ENCODE data around the gene A2M. TPM values are rescaled to one million over a fixed set of nuclear protein-coding genes. Genes with fewer than 3 reads are reported as not detected.

The A2M gene
- total RNA-seq, 1 donor from 2014 or later = not detected

- ChIA-PET POLR2A (interaction anchor here (1.5 kb wide), 1 partner anchor 90 kb away, joined by 6 read pairs; the partner anchor contains the start of gene M6PR), CTCF (interaction anchor here (0.6 to 2.9 kb wide), 19 partner anchors 8 to 506 kb away, joined by 3 to 20 read pairs (median 4); partner anchors contain the start of gene M6PR)
- Mint-ChIP-seq H3K27ac (no peak overlapping the region), H3K9me3 (no peaks in the 10 kb centered on the region), H3K4me1 (no peaks in the 10 kb centered on the region), H3K4me3 (no peak overlapping the region), H3K27me3 (peaks cover 2% of the 10 kb centered on the region), H3K36me3 (ENCODE audit: low read depth) (no peaks in the 10 kb centered on the region)
- intact Hi-C loops (cut with micrococcal nuclease) = loop anchor here (1.0 kb wide), 6 partner anchors 89 to 495 kb away; no protein-coding TSS in a partner anchor
- ATAC-seq (ENCODE audit: low read depth) = peak; percentile 69
- peak; percentile 63 for TF ChIP-seq CTCF (IDR thresholded peaks at IDR 0.05)
- no peak for DNase-seq
Measured at GRCh38 chr12:9039397-9039977, 76.2 kb downstream of the A2M start.

DNA sequence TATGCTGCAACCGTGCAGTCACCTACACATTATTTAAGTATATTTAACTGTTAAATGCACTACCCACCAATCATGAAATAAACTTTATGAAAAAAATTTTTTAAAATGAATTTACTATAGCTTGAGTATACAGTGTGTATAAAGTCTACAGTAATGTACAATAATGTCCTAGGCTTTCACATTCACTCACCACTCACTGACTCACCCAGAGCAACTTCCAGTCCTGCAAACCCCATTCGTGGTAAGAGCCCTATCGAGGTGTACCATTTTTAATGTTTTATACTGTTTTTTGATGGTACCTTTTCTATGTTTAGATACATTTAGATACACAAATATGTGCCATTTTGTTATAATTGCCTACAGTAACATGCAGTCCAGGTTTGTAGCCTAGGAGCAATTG is 78.3 kb downstream of the A2M start:
- no peaks in the 10 kb centered on the region for H3K27me3 Mint-ChIP-seq
- ChIA-PET CTCF (interaction anchor here (0.9 to 2.9 kb wide), 6 partner anchors 12 to 493 kb away, joined by 3 to 20 read pairs (median 6); partner anchors contain the start of gene M6PR), POLR2A (no interaction called here)
- no peaks in the 10 kb centered on the region for H3K36me3 Mint-ChIP-seq (ENCODE audit: low read depth)
- no peak for DNase-seq
- H3K4me1 Mint-ChIP-seq = peaks cover 2% of the 10 kb centered on the region
- H3K27ac Mint-ChIP-seq = no peak overlapping the region
- H3K4me3 Mint-ChIP-seq = no peak overlapping the region
- H3K9me3 Mint-ChIP-seq = no peaks in the 10 kb centered on the region
- no peak for ATAC-seq (ENCODE audit: low read depth)
- no peak for TF ChIP-seq CTCF (IDR thresholded peaks at IDR 0.05)
- intact Hi-C loops (cut with micrococcal nuclease) = no loop called here

- Mint-ChIP-seq H3K27me3 (no peaks in the 10 kb centered on the region), H3K36me3 (ENCODE audit: low read depth) (no peaks in the 10 kb centered on the region), H3K4me3 (no peak overlapping the region), H3K4me1 (peaks cover 2% of the 10 kb centered on the region), H3K27ac (no peak overlapping the region), H3K9me3 (no peaks in the 10 kb centered on the region)
- no peak for DNase-seq
- TF ChIP-seq CTCF (IDR thresholded peaks at IDR 0.05) = no peak
- no peak for ATAC-seq (ENCODE audit: low read depth)
- intact Hi-C loops (cut with micrococcal nuclease) = no loop called here
- CTCF ChIA-PET = interaction anchor here (1.2 to 1.3 kb wide), 2 partner anchors 91 to 492 kb away, joined by 3 to 8 read pairs; no protein-coding TSS in a partner anchor
- POLR2A ChIA-PET = interaction anchor here (0.6 kb wide), 1 partner anchor 365 kb away, joined by 4 read pairs; no protein-coding TSS in a partner anchor
Measured at GRCh38 chr12:9036227-9036626, 79.5 kb downstream of the A2M start.

DNA sequence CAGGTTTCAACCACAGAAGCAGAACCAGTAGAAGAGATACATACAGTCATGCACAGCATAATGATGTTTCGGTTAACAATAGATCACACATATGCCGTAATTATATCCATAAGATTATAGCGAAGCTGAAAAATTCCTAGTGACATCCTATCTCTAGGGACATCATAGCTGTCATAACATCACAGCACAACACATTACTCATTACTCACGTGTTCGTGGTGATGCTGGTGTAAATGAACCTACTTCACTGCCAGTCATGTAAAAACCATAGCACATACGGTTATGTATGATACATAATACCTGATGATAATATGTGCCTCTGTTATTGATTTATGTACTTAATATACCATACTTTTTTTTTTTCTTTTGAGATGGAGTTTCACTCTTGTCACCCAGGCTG is 81.6 kb downstream of the A2M start:
- Mint-ChIP-seq H3K27me3 (no peaks in the 10 kb centered on the region), H3K4me1 (peaks cover 2% of the 10 kb centered on the region), H3K9me3 (no peaks in the 10 kb centered on the region), H3K4me3 (no peak overlapping the region), H3K36me3 (ENCODE audit: low read depth) (no peaks in the 10 kb centered on the region), H3K27ac (no peak overlapping the region)
- ChIA-PET CTCF (interaction anchor here (1.1 to 1.5 kb wide), 2 partner anchors 84 to 174 kb away, joined by 3 to 4 read pairs; partner anchors contain the start of gene M6PR), POLR2A (no interaction called here)
- DNase-seq = no peak
- TF ChIP-seq CTCF (IDR thresholded peaks at IDR 0.05) = no peak
- ATAC-seq (ENCODE audit: low read depth) = no peak
- intact Hi-C loops (cut with micrococcal nuclease) = no loop called here

- ATAC-seq (ENCODE audit: low read depth) (no peak), DNase-seq (no peak)
- TF ChIP-seq CTCF (IDR thresholded peaks at IDR 0.05) = no peak
- Mint-ChIP-seq H3K27me3 (no peaks in the 10 kb centered on the region), H3K4me1 (peaks cover 2% of the 10 kb centered on the region), H3K27ac (no peak overlapping the region), H3K36me3 (ENCODE audit: low read depth) (no peaks in the 10 kb centered on the region), H3K9me3 (no peaks in the 10 kb centered on the region), H3K4me3 (no peak overlapping the region)
- CTCF ChIA-PET = interaction anchor here (1.1 kb wide), 1 partner anchor 84 kb away, joined by 3 read pairs; the partner anchor contains the start of gene M6PR
- intact Hi-C loops (cut with micrococcal nuclease) = no loop called here
- POLR2A ChIA-PET = no interaction called here
Measured at GRCh38 chr12:9033265-9033887, 82.3 kb downstream of the A2M start.

Data from activated B cell treated with CpG ODN at 0.5 μM for 24 hours (primary cell).